Activated CD8-positive, alpha-beta T cell treated with anti-CD3 and anti-CD28 coated beads for 36 hours (primary cell): Measurements from ENCODE around the gene ERCC6. TPM values are rescaled to one million over a fixed set of nuclear protein-coding genes. Genes with fewer than 3 reads are reported as not detected.

Experiments used
- ATAC-seq: fragments of 200-7000 bp; cut with Tn5 transposase; one replicate; pipeline ENCODE4 v1.10.0; 2021; ENCODE audit warnings: mild to moderate bottlenecking, moderate library complexity
- CTCF ChIA-PET: fragments of 350-600 bp; sonication (Branson Sonifier 250); formaldehyde crosslinking; loops from one replicate; lab custom pipeline; 2021; ENCODE audit warnings: antibody characterized with exemption; lab: Charles Lee
- POLR2A ChIA-PET: fragments of 350-600 bp; sonication (Branson Sonifier 250); formaldehyde crosslinking; loops from one replicate; lab custom pipeline; 2021; ENCODE audit warnings: antibody characterized with exemption; lab: Charles Lee
- DNase-seq: peaks from one replicate; pipeline ENCODE4 v3.0.0-alpha.2; 2020
- H3K27ac Mint-ChIP-seq: one replicate; pipeline ENCODE4 v1.8.0; 2021; ENCODE audit warnings: mild to moderate bottlenecking, mixed read lengths
- H3K27me3 Mint-ChIP-seq: one replicate; pipeline ENCODE4 v1.8.0; 2021; ENCODE audit warnings: mixed read lengths
- H3K36me3 Mint-ChIP-seq: one replicate; pipeline ENCODE4 v1.8.0; 2021; ENCODE audit warnings: low read depth, mixed read lengths
- H3K4me1 Mint-ChIP-seq: one replicate; pipeline ENCODE4 v1.8.0; 2021; ENCODE audit warnings: low read depth, mixed read lengths
- H3K4me3 Mint-ChIP-seq: one replicate; pipeline ENCODE4 v1.8.0; 2021; ENCODE audit warnings: mild to moderate bottlenecking, moderate library complexity, mixed read lengths
- H3K9me3 Mint-ChIP-seq: one replicate; pipeline ENCODE4 v1.8.0; 2021; ENCODE audit warnings: mixed read lengths
- intact Hi-C: fragments of 100-400 bp; cut with micrococcal nuclease; formaldehyde crosslinking; loops from one replicate; pipeline ENCODE4 v1.10.0; 2022
- total RNA-seq, 2 experiments: library from RNA; stranded (reverse); gene quantifications; one replicate each; pipeline ENCODE4 v1.2.3, GENCODE V29; 2021
- TF ChIP-seq, protein P1 (sequence below): fragments of 200-600 bp; IDR thresholded peaks from one replicate; pipeline ENCODE4 v1.8.0; 2022; ENCODE audit warnings: antibody characterized with exemption, mild to moderate bottlenecking

Gene ERCC6
- 10 to 100 TPM; 19.1 to 21.8 TPM for total RNA-seq

DNA sequence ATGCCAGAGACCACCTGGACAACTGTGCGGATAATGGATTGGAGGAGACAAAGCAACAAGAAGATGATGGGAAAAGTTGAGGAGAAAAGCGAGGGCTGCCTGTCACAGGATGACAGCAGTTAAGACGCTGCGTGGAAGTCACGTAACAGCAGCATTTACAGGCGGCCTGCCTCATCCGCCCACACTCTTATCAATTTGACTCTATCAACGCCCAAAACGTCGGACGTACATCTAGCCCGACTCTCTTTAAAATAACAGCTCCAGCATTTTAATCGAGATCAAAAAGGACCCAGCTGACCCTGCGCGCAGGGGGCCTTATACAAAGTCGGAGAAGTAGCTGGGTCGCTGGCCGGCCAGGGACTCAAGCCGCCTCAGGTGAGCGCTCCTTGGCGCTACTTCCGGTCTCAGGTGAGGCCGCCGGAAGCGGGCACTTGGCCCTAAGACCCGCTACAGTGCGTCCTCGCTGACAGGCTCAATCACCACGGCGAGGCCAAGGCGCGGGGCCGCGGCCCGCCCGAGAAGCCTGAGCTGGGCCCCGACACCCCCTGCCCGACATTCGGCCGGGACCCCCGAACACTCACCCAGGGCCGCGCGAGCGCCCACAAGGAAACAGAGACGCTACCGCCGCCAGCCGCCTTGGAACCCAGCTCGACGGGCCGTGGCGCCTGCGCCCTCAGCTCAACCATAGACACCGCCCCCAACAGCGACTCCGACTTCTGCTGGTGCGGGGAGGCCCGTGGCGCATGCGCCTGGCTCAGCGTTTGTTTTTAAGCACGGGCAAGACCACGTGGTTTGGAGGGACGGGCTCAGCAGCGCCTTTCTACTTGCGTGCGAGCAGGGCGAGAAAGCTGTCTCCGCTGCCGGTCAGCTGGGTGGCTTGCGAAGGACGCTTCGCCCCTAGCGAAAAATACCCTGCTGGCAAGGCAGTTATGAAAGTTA is at the start of gene ERCC6:
TSS of gene ERCC6 (minus strand) at position 741 of the 939 bp plus-strand sequence.
- intact Hi-C loops: no loop called here
- H3K27ac Mint-ChIP-seq: peak within 1 kb of the TSS; percentile 93
- DNase-seq: peak; percentile 98
- TF ChIP-seq, protein P1, sequence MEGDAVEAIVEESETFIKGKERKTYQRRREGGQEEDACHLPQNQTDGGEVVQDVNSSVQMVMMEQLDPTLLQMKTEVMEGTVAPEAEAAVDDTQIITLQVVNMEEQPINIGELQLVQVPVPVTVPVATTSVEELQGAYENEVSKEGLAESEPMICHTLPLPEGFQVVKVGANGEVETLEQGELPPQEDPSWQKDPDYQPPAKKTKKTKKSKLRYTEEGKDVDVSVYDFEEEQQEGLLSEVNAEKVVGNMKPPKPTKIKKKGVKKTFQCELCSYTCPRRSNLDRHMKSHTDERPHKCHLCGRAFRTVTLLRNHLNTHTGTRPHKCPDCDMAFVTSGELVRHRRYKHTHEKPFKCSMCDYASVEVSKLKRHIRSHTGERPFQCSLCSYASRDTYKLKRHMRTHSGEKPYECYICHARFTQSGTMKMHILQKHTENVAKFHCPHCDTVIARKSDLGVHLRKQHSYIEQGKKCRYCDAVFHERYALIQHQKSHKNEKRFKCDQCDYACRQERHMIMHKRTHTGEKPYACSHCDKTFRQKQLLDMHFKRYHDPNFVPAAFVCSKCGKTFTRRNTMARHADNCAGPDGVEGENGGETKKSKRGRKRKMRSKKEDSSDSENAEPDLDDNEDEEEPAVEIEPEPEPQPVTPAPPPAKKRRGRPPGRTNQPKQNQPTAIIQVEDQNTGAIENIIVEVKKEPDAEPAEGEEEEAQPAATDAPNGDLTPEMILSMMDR: no peak
- peaks cover 2% of the 10 kb centered on the region for H3K9me3 Mint-ChIP-seq
- H3K36me3 Mint-ChIP-seq: peaks cover 10% of the 10 kb centered on the region
- H3K27me3 Mint-ChIP-seq: peaks cover 16% of the 10 kb centered on the region
- CTCF ChIA-PET: interaction anchor here (0.8 to 2.1 kb wide), 8 partner anchors 8 to 883 kb away, joined by 3 to 8 read pairs (median 3); no protein-coding TSS in a partner anchor
- peaks cover 33% of the 10 kb centered on the region for H3K4me1 Mint-ChIP-seq
- POLR2A ChIA-PET: interaction anchor here (0.8 to 1.1 kb wide), 3 partner anchors 10 to 735 kb away, joined by 3 to 4 read pairs (median 3); no protein-coding TSS in a partner anchor
- peak within 1 kb of the TSS; percentile 88 for H3K4me3 Mint-ChIP-seq
- ATAC-seq: peak; percentile 92

DNA sequence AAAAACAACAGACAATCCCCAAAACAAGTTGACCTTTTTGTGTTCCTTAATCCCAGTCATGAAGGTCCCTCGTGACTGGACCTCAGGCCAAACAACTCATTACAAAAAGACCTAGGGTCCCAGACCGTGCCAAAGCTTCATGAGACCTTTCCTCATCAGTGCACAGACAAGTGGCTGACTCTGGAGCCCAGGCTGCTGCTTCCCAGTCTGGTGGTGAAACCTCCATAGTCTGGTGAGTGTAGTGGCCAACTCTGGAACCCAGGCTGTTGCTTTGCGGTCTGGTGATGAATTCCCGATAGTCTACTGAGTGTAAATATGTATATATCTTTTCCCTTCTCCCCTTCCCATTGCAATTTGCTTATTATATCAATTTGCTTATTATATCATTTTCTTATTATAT is 49.1 kb upstream of the ERCC6 start:
- CTCF ChIA-PET: no interaction called here
- H3K4me3 Mint-ChIP-seq: no peak overlapping the region

DNA sequence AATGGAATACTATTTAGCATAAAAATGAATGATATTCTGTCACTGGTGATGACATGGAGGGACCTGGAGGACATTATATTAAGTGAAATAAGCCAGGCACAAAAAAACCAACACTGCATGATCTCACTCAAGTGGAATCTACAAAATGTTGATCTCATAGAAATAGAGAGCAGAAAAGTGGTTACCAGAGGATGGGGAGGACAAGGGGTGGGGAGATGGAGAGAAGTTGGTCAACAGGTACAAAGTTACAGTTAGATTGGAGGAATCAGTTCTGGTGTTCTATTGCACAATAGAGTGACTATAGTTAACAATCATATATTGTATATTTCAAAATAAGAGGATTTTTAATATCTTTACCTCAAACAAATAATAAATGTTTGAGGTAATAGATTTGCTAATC is 46.5 kb upstream of the ERCC6 start:
- Mint-ChIP-seq H3K27ac (no peak overlapping the region), H3K27me3 (peaks cover 23% of the 10 kb centered on the region), H3K9me3 (peaks cover 2% of the 10 kb centered on the region), H3K4me1 (no peaks in the 10 kb centered on the region), H3K36me3 (no peaks in the 10 kb centered on the region), H3K4me3 (no peak overlapping the region)
- CTCF ChIA-PET: no interaction called here
- intact Hi-C loops: no loop called here
- POLR2A ChIA-PET: no interaction called here
- TF ChIP-seq, protein P1: no peak
- ATAC-seq: no peak
- no peak for DNase-seq

More for the DNA sequence above, 49.1 kb upstream of the ERCC6 start:
- Mint-ChIP-seq H3K27me3 (peaks cover 28% of the 10 kb centered on the region), H3K9me3 (peaks cover 2% of the 10 kb centered on the region), H3K4me1 (no peaks in the 10 kb centered on the region), H3K27ac (no peak overlapping the region), H3K36me3 (no peaks in the 10 kb centered on the region)
- TF ChIP-seq, protein P1: no peak
- intact Hi-C loops: no loop called here
- ATAC-seq (no peak), DNase-seq (no peak)
- POLR2A ChIA-PET: no interaction called here

DNA sequence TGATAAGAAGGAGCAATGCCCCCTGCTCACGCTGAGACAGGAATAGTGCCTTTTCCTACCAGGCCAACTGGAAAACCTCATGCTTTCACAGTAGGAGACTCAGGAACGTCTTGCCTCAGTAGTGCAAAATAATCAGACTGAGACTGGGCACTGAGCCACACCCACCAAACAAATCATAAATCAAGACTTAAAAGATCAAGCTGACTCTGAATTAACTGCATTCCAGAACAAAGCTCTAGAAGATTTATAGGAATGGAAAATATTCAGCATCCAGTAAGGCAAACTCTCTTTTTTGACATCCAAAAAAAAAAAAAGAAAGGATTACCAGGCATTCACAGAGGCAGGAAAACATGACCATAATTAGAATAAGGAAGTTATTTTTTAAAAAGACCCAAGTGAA is 40.7 kb upstream of the ERCC6 start:
- ChIA-PET CTCF (interaction anchor here (2.1 kb wide), 1 partner anchor 15 kb away, joined by 5 read pairs; no protein-coding TSS in a partner anchor), POLR2A (no interaction called here)
- no peak for DNase-seq

More for the DNA sequence above, 40.7 kb upstream of the ERCC6 start:
- Mint-ChIP-seq H3K4me3 (no peak overlapping the region), H3K9me3 (no peaks in the 10 kb centered on the region), H3K27ac (no peak overlapping the region), H3K4me1 (no peaks in the 10 kb centered on the region), H3K27me3 (peaks cover 23% of the 10 kb centered on the region), H3K36me3 (no peaks in the 10 kb centered on the region)
- no peak for ATAC-seq
- TF ChIP-seq, protein P1: no peak
- intact Hi-C loops: no loop called here
